Activated CD8-positive, alpha-beta T cell treated with anti-CD3 and anti-CD28 coated beads for 36 hours (primary cell): ENCODE measurements around the gene HSF2. TPM values are rescaled to one million over a fixed set of nuclear protein-coding genes. Genes with fewer than 3 reads are reported as not detected.
A peak's percentile ranks its signal among the peaks of the same experiment; 100 is the strongest.

Experiments used
- ATAC-seq: fragments of 200-7000 bp; cut with Tn5 transposase; one replicate; pipeline ENCODE4 v1.10.0; 2021; ENCODE audit warnings: mild to moderate bottlenecking, moderate library complexity
- CTCF ChIA-PET: fragments of 350-600 bp; sonication (Branson Sonifier 250); formaldehyde crosslinking; loops from one replicate; lab custom pipeline; 2021; ENCODE audit warnings: antibody characterized with exemption; lab: Charles Lee
- POLR2A ChIA-PET: fragments of 350-600 bp; sonication (Branson Sonifier 250); formaldehyde crosslinking; loops from one replicate; lab custom pipeline; 2021; ENCODE audit warnings: antibody characterized with exemption; lab: Charles Lee
- DNase-seq: peaks from one replicate; pipeline ENCODE4 v3.0.0-alpha.2; 2020
- H3K27ac Mint-ChIP-seq: one replicate; pipeline ENCODE4 v1.8.0; 2021; ENCODE audit warnings: mild to moderate bottlenecking, mixed read lengths
- H3K27me3 Mint-ChIP-seq: one replicate; pipeline ENCODE4 v1.8.0; 2021; ENCODE audit warnings: mixed read lengths
- H3K36me3 Mint-ChIP-seq: one replicate; pipeline ENCODE4 v1.8.0; 2021; ENCODE audit warnings: low read depth, mixed read lengths
- H3K4me1 Mint-ChIP-seq: one replicate; pipeline ENCODE4 v1.8.0; 2021; ENCODE audit warnings: low read depth, mixed read lengths
- H3K4me3 Mint-ChIP-seq: one replicate; pipeline ENCODE4 v1.8.0; 2021; ENCODE audit warnings: mild to moderate bottlenecking, moderate library complexity, mixed read lengths
- H3K9me3 Mint-ChIP-seq: one replicate; pipeline ENCODE4 v1.8.0; 2021; ENCODE audit warnings: mixed read lengths
- CTCF ChIP-seq: fragments of 200-600 bp; IDR thresholded peaks from one replicate; pipeline ENCODE4 v1.8.0; 2022; ENCODE audit warnings: antibody characterized with exemption, mild to moderate bottlenecking
- intact Hi-C: fragments of 100-400 bp; cut with micrococcal nuclease; formaldehyde crosslinking; loops from one replicate; pipeline ENCODE4 v1.10.0; 2022
- total RNA-seq, 2 experiments: library from RNA; stranded (reverse); gene quantifications; one replicate each; pipeline ENCODE4 v1.2.3, GENCODE V29; 2021

HSF2 gene
- total RNA-seq, 2 experiments from 2014 or later, result 19.5 to 22.4 TPM

DNA sequence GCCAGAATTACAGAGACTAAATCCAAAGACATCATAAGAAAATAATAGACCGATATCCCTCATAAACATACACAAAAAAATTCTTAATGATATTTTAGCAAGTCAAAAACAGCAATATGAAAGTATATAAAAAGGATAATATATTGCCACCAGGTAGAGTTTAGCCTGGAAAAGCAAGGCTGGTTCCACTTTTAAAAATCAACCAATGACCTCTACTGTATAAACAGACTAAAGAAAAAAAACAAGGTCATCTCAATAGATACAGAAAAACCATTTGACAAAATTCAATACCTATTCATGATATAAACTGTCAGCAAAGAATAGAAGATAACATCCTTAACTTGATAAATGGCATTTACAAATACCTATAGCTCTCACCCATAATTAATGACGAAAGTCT, 62.4 kb downstream of the HSF2 start:
- ATAC-seq (no peak), DNase-seq (no peak)
- Mint-ChIP-seq H3K4me3 (no peak overlapping the region), H3K27me3 (no peaks in the 10 kb centered on the region), H3K36me3 (peaks cover 35% of the 10 kb centered on the region), H3K27ac (peak overlapping the region; percentile 65), H3K9me3 (peaks cover 2% of the 10 kb centered on the region), H3K4me1 (peaks cover 87% of the 10 kb centered on the region)
- TF ChIP-seq CTCF, result no peak
- POLR2A ChIA-PET, result no interaction called here
- intact Hi-C loops, result no loop called here
- CTCF ChIA-PET, result no interaction called here

DNA sequence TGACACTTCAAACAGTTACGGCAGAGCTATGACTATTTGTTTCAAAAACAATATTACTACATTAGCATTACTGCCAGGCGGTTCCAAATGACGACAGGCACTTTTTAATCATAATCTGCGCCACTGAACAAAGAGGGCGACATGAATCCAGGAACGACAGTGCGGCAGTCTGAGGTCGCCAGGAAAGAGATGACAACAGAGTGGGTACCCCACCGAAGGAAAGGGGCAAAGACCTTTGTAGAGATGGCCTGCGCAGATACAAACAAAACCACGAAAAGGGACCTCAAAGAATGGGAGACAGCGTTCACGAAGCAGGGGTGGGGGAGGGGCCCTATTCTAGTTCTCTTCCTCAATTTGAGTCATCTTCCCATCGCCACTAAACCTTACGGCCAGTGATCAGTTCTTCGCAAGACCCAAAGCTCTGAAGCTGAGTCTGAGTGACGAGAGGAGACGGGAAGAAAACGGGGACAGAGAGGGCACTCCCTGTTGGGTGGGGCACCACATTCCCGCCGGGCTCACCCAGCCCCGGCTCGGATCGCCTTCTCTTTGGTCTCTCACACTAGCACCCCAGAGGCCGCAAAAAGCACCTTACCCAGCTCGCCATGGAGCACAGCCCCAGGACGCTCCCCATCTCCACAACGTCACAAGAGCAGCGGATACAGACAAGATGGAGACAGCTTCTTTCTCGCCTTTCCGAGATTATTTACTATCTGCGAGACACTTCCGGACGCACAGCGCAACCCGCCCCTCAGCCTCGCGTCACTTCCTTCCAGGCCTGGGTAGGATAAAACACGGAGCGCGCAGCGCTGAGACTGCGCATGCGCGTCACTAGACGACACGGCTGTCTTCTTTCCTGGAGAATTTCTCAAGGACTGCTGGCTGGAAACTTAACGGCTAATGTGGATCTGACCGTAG, 71.9 kb downstream of the HSF2 start, which contains the start of gene SERINC1:
Gene SERINC1, minus strand, starts transcription at position 701 of the 915 bp plus-strand sequence. Its CDS starts 70 bp downstream, at position 631.
- no peak for TF ChIP-seq CTCF
- ChIA-PET CTCF (interaction anchor here (1.8 to 5.3 kb wide), 4 partner anchors 12 to 89 kb away, joined by 4 to 31 read pairs (median 16); no protein-coding TSS in a partner anchor), POLR2A (interaction anchor here (0.6 to 2.0 kb wide), 11 partner anchors 9 to 77 kb away, joined by 3 to 19 read pairs (median 3); partner anchors contain the start of gene HSF2)
- no peaks in the 10 kb centered on the region for H3K9me3 Mint-ChIP-seq
- H3K4me1 Mint-ChIP-seq, result peaks cover 36% of the 10 kb centered on the region
- peak within 1 kb of the TSS; percentile 98 for H3K27ac Mint-ChIP-seq
- intact Hi-C loops, result loop anchor here (2.0 kb wide), 1 partner anchor 71 kb away; no protein-coding TSS in a partner anchor
- DNase-seq (peak; percentile 96), ATAC-seq (peak; percentile 98)
- peaks cover 22% of the 10 kb centered on the region for H3K36me3 Mint-ChIP-seq
- H3K4me3 Mint-ChIP-seq, result peak within 1 kb of the TSS; percentile 94
- no peaks in the 10 kb centered on the region for H3K27me3 Mint-ChIP-seq

DNA sequence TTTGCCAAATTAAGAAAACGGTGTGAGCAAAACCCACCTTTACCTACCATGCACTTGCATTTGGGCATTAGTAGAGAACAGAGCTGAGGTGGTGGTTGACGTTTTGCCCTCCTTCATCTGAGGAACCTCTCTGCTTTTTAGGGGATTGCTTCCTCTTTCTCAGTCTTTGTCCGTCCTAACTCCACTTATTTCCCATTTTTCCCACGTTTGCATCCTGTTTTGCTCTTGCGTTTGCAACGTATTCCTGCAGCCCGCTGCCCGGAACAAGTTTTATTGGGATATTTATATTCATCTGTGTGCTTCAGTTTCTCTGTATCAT, 72.5 kb downstream of the HSF2 start:
- H3K27ac Mint-ChIP-seq, result peak overlapping the region; percentile 98
- no peaks in the 10 kb centered on the region for H3K9me3 Mint-ChIP-seq
- DNase-seq, result no peak
- ChIA-PET CTCF (interaction anchor here (1.8 to 5.3 kb wide), 4 partner anchors 12 to 89 kb away, joined by 4 to 31 read pairs (median 16); no protein-coding TSS in a partner anchor), POLR2A (interaction anchor here (0.7 to 2.0 kb wide), 7 partner anchors 13 to 78 kb away, joined by 3 to 19 read pairs (median 4); partner anchors contain the start of gene HSF2)
- peaks cover 18% of the 10 kb centered on the region for H3K36me3 Mint-ChIP-seq
- peaks cover 30% of the 10 kb centered on the region for H3K4me1 Mint-ChIP-seq
- ATAC-seq, result peak; percentile 43
- peak overlapping the region; percentile 94 for H3K4me3 Mint-ChIP-seq
- intact Hi-C loops, result no loop called here
- H3K27me3 Mint-ChIP-seq, result no peaks in the 10 kb centered on the region
- TF ChIP-seq CTCF, result no peak

- TF ChIP-seq CTCF, result peak; percentile 53
- ChIA-PET POLR2A (no interaction called here), CTCF (interaction anchor here (4.3 kb wide), 1 partner anchor 16 kb away, joined by 26 read pairs; no protein-coding TSS in a partner anchor)
- intact Hi-C loops, result loop anchor here (2.0 kb wide), 1 partner anchor 55 kb away; no protein-coding TSS in a partner anchor
- no peaks in the 10 kb centered on the region for H3K27me3 Mint-ChIP-seq
- ATAC-seq (no peak), DNase-seq (no peak)
- peaks cover 3% of the 10 kb centered on the region for H3K36me3 Mint-ChIP-seq
- no peak overlapping the region for H3K27ac Mint-ChIP-seq
- no peak overlapping the region for H3K4me3 Mint-ChIP-seq
- no peaks in the 10 kb centered on the region for H3K9me3 Mint-ChIP-seq
- H3K4me1 Mint-ChIP-seq, result no peaks in the 10 kb centered on the region
Observed at GRCh38 chr6:122476131-122476530, 76.7 kb downstream of the HSF2 start.

GRCh38 chr6:122482750-122483080, 83.3 kb downstream of the HSF2 start:
- CTCF ChIA-PET, result interaction anchor here (0.8 to 3.1 kb wide), 3 partner anchors 9 to 48 kb away, joined by 3 to 20 read pairs (median 18); no protein-coding TSS in a partner anchor
- ATAC-seq (no peak), DNase-seq (no peak)
- no peaks in the 10 kb centered on the region for H3K27me3 Mint-ChIP-seq
- intact Hi-C loops, result no loop called here
- TF ChIP-seq CTCF, result no peak
- no peak overlapping the region for H3K4me3 Mint-ChIP-seq
- no peak overlapping the region for H3K27ac Mint-ChIP-seq
- H3K4me1 Mint-ChIP-seq, result no peaks in the 10 kb centered on the region
- H3K9me3 Mint-ChIP-seq, result no peaks in the 10 kb centered on the region
- POLR2A ChIA-PET, result no interaction called here
- no peaks in the 10 kb centered on the region for H3K36me3 Mint-ChIP-seq
